ENCODE measurements around the gene DOCK4.

The DOCK4 gene

DNA sequence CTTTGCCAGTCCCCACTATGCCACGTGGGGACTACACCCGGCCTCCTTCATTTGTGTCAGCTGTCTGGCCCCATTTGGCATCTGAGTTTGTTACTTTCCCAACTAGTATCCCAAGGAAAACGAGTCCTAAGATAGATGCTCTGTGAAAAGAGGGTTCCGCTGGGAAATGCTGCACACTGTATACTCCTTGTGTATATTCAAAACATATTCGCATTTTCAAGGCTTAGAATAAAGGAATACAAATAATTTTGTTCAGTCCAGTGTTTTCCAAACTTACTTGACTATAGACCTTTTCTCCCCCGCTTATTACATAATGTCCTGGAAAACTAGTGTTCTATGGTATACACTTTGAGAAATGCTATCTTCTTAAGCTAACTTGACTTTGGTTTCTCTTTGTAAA lies 476.1 kb downstream of the DOCK4 start:
- no peak overlapping the region for H3K9ac ChIP-seq (ENCODE audit: low read length)
- H4K5ac ChIP-seq (ENCODE audit: low read length), result no peak overlapping the region
- no peak overlapping the region for H3K4me2 ChIP-seq (ENCODE audit: low read length)
- no peaks in the 10 kb centered on the region for H3K27me3 ChIP-seq (ENCODE audit: insufficient read depth, low read length, poor library complexity)
- no peak overlapping the region for H2BK15ac ChIP-seq (replicated peaks; ENCODE audit: low read depth)
- H3K4me1 ChIP-seq (ENCODE audit: control insufficient read depth, low read depth, low read length), result no peaks in the 10 kb centered on the region
- H2AK5ac ChIP-seq (ENCODE audit: low read length), result no peak overlapping the region
- no peak for DNase-seq
- no peaks in the 10 kb centered on the region for H3K79me1 ChIP-seq (ENCODE audit: low read length)
- H4K8ac ChIP-seq (ENCODE audit: low read depth, low read length), result no peak overlapping the region
- H3K56ac ChIP-seq (ENCODE audit: low read length), result no peak overlapping the region
- H2BK120ac ChIP-seq (ENCODE audit: low read depth, low read length), result no peak overlapping the region
- H2BK5ac ChIP-seq (ENCODE audit: low read length), result no peak overlapping the region
- no peak overlapping the region for H3K4me3 ChIP-seq (ENCODE audit: low read length)
- no peak overlapping the region for H3K18ac ChIP-seq (ENCODE audit: low read length)
- H3K23ac ChIP-seq (ENCODE audit: low read length), result no peak overlapping the region
- no peak overlapping the region for H3K27ac ChIP-seq (ENCODE audit: low read depth, low read length)
- no peaks in the 10 kb centered on the region for H3K79me2 ChIP-seq (ENCODE audit: control insufficient read depth, insufficient read depth, low read length)
- WGBS (ENCODE audit: extremely low coverage, insufficient coverage, low lambda C conversion rate), result no CpG with 5 or more reads among the region's 6 CpGs
- H3K4ac ChIP-seq (ENCODE audit: low read depth, low read length), result no peak overlapping the region
- peaks cover 5% of the 10 kb centered on the region for H3K36me3 ChIP-seq (ENCODE audit: control insufficient read depth, insufficient read depth, low read length)

DNA sequence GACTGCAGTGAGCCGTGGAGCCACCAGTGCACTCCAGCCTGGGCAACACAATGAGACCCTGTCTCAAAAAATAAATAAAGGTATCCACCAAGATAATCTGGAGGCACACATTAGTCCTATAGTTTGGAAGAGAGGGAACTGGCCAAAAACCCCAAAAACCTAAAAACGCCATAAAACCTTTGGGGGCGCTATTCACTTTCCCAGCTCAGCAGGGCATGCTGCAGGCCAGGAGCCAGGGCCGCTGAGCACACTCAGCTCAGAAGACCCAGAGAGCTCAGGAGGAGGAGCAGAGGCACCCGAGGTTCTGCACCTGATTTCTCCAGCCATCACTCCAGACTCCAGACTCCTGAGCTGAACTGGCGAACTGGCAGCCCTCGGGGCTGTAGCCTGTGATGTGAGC lies 476.7 kb downstream of the DOCK4 start:
- no peak overlapping the region for H3K18ac ChIP-seq (ENCODE audit: low read length)
- no peak overlapping the region for H2BK5ac ChIP-seq (ENCODE audit: low read length)
- H2BK120ac ChIP-seq (ENCODE audit: low read depth, low read length), result no peak overlapping the region
- H3K4me2 ChIP-seq (ENCODE audit: low read length), result no peak overlapping the region
- H3K56ac ChIP-seq (ENCODE audit: low read length), result no peak overlapping the region
- peaks cover 5% of the 10 kb centered on the region for H3K36me3 ChIP-seq (ENCODE audit: control insufficient read depth, insufficient read depth, low read length)
- H3K79me2 ChIP-seq (ENCODE audit: control insufficient read depth, insufficient read depth, low read length), result no peaks in the 10 kb centered on the region
- no peak overlapping the region for H3K4ac ChIP-seq (ENCODE audit: low read depth, low read length)
- peak; percentile 10 for DNase-seq
- H4K5ac ChIP-seq (ENCODE audit: low read length), result no peak overlapping the region
- no peak overlapping the region for H3K4me3 ChIP-seq (ENCODE audit: low read length)
- no peak overlapping the region for H3K9ac ChIP-seq (ENCODE audit: low read length)
- no peak overlapping the region for H2AK5ac ChIP-seq (ENCODE audit: low read length)
- no peak overlapping the region for H3K27ac ChIP-seq (ENCODE audit: low read depth, low read length)
- H4K8ac ChIP-seq (ENCODE audit: low read depth, low read length), result no peak overlapping the region
- no peaks in the 10 kb centered on the region for H3K4me1 ChIP-seq (ENCODE audit: control insufficient read depth, low read depth, low read length)
- no peak overlapping the region for H2BK15ac ChIP-seq (replicated peaks; ENCODE audit: low read depth)
- no peak overlapping the region for H3K23ac ChIP-seq (ENCODE audit: low read length)
- no CpG with 5 or more reads among the region's 7 CpGs for WGBS (ENCODE audit: extremely low coverage, insufficient coverage, low lambda C conversion rate)
- no peaks in the 10 kb centered on the region for H3K27me3 ChIP-seq (ENCODE audit: insufficient read depth, low read length, poor library complexity)
- no peaks in the 10 kb centered on the region for H3K79me1 ChIP-seq (ENCODE audit: low read length)

DNA sequence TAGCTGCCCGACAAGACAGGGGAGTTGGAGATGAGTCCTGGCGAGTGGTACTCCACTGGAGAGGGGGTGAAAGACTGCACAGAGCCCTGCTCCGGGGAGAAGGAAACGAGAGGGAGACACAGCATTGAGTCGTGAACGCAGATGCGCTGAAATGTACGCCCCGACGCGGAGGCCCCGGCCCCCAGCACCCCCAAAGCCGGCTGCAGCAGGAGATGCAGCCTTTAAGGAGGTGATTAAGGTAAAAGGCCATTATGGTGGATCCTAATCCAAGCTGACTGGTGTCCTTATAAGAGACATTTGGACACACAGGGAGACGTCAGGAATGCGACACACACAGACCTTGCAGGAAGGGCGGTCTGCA lies 477.6 kb downstream of the DOCK4 start:
- Histone ChIP-seq H3K27ac (ENCODE audit: low read depth, low read length) (no peak overlapping the region), H3K23ac (ENCODE audit: low read length) (no peak overlapping the region), H3K56ac (ENCODE audit: low read length) (no peak overlapping the region), H3K4ac (ENCODE audit: low read depth, low read length) (no peak overlapping the region), H3K79me2 (ENCODE audit: control insufficient read depth, insufficient read depth, low read length) (no peaks in the 10 kb centered on the region), H3K36me3 (ENCODE audit: control insufficient read depth, insufficient read depth, low read length) (peaks cover 3% of the 10 kb centered on the region), H4K5ac (ENCODE audit: low read length) (no peak overlapping the region), H3K9ac (ENCODE audit: low read length) (no peak overlapping the region), H3K79me1 (ENCODE audit: low read length) (no peaks in the 10 kb centered on the region), H3K4me3 (ENCODE audit: low read length) (no peak overlapping the region), H2BK120ac (ENCODE audit: low read depth, low read length) (no peak overlapping the region), H3K27me3 (ENCODE audit: insufficient read depth, low read length, poor library complexity) (no peaks in the 10 kb centered on the region), H2BK15ac (replicated peaks; ENCODE audit: low read depth) (no peak overlapping the region), H3K18ac (ENCODE audit: low read length) (no peak overlapping the region), H2BK5ac (ENCODE audit: low read length) (no peak overlapping the region), H2AK5ac (ENCODE audit: low read length) (no peak overlapping the region), H3K4me1 (ENCODE audit: control insufficient read depth, low read depth, low read length) (no peaks in the 10 kb centered on the region), H3K4me2 (ENCODE audit: low read length) (no peak overlapping the region), H4K8ac (ENCODE audit: low read depth, low read length) (no peak overlapping the region)
- DNase-seq, result no peak
- WGBS (ENCODE audit: extremely low coverage, insufficient coverage, low lambda C conversion rate), result no CpG with 5 or more reads among the region's 16 CpGs

DNA sequence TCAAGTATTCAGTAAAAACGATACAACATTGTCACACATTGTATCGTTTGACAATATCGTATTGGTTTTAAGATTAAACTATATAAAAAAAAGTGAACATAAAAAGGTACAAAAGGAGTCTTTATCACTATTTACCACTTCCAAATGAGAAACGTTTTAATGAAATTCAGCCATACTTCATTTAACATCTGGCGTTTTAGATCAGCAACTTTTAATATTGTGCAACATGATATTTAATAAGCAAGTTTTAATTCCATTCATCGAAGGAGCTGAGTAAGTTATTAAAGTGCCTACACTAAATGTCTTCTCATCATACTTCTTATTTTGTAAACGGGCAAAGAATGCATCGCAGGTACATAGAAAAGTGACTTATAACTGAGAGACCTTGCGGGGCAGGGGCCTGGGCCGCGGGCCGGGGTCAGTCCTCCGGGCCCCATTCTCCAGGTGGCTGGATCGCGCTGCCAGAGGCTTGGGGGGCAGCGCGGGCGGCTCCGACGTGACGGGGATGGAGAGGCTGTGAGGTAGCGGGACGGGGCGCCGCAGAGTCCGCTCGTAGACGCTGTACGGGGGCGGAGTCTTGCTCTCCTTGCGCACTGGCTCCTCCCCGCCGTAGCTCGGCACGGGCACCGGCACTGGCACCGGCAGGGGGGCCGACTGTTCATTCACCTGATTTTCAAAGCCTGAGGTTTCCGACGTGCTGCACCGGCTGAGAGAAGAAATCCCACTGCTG lies 478.1 kb downstream of the DOCK4 start:
- Histone ChIP-seq H4K8ac (ENCODE audit: low read depth, low read length) (no peak overlapping the region), H3K36me3 (ENCODE audit: control insufficient read depth, insufficient read depth, low read length) (peaks cover 3% of the 10 kb centered on the region), H3K9ac (ENCODE audit: low read length) (no peak overlapping the region), H2BK120ac (ENCODE audit: low read depth, low read length) (no peak overlapping the region), H2AK5ac (ENCODE audit: low read length) (no peak overlapping the region), H3K79me1 (ENCODE audit: low read length) (no peaks in the 10 kb centered on the region), H3K79me2 (ENCODE audit: control insufficient read depth, insufficient read depth, low read length) (no peaks in the 10 kb centered on the region), H4K5ac (ENCODE audit: low read length) (no peak overlapping the region), H3K4ac (ENCODE audit: low read depth, low read length) (no peak overlapping the region), H3K4me1 (ENCODE audit: control insufficient read depth, low read depth, low read length) (no peaks in the 10 kb centered on the region), H2BK15ac (replicated peaks; ENCODE audit: low read depth) (no peak overlapping the region), H3K23ac (ENCODE audit: low read length) (no peak overlapping the region), H3K27me3 (ENCODE audit: insufficient read depth, low read length, poor library complexity) (no peaks in the 10 kb centered on the region), H2BK5ac (ENCODE audit: low read length) (no peak overlapping the region), H3K27ac (ENCODE audit: low read depth, low read length) (no peak overlapping the region), H3K4me3 (ENCODE audit: low read length) (no peak overlapping the region), H3K56ac (ENCODE audit: low read length) (no peak overlapping the region), H3K18ac (ENCODE audit: low read length) (no peak overlapping the region), H3K4me2 (ENCODE audit: low read length) (no peak overlapping the region)
- DNase-seq, result no peak
- no CpG with 5 or more reads among the region's 41 CpGs for WGBS (ENCODE audit: extremely low coverage, insufficient coverage, low lambda C conversion rate)

DNA sequence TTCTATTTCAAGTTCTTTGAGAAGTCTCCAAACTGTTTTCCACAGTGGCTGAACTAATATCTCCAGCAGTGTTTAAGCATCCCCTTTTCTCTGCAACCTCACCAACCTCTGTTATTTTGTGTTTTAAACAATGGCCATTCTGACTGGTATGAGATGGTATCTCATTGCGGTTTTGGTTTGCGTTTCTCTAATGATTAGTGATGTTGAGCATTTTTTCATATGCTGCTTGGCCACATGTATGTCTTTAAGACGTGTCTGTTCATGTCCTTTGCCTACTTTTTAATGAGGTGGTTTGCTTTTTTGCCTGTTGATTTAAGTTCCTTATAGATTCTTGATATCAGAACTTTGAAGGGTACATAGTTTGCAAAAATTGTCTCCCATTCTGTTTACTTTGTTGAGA lies 487.3 kb downstream of the DOCK4 start:
- H3K79me1 ChIP-seq (ENCODE audit: low read length), result no peaks in the 10 kb centered on the region
- no peak overlapping the region for H3K27ac ChIP-seq (ENCODE audit: low read depth, low read length)
- no peak for DNase-seq
- H2BK15ac ChIP-seq (replicated peaks; ENCODE audit: low read depth), result no peak overlapping the region
- no peaks in the 10 kb centered on the region for H3K79me2 ChIP-seq (ENCODE audit: control insufficient read depth, insufficient read depth, low read length)
- H2AK5ac ChIP-seq (ENCODE audit: low read length), result no peak overlapping the region
- no peak overlapping the region for H2BK5ac ChIP-seq (ENCODE audit: low read length)
- no peak overlapping the region for H3K4me2 ChIP-seq (ENCODE audit: low read length)
- H4K8ac ChIP-seq (ENCODE audit: low read depth, low read length), result no peak overlapping the region
- no peaks in the 10 kb centered on the region for H3K4me1 ChIP-seq (ENCODE audit: control insufficient read depth, low read depth, low read length)
- H3K9ac ChIP-seq (ENCODE audit: low read length), result no peak overlapping the region
- no peak overlapping the region for H3K23ac ChIP-seq (ENCODE audit: low read length)
- no peak overlapping the region for H3K18ac ChIP-seq (ENCODE audit: low read length)
- H2BK120ac ChIP-seq (ENCODE audit: low read depth, low read length), result no peak overlapping the region
- no peak overlapping the region for H3K4ac ChIP-seq (ENCODE audit: low read depth, low read length)
- no peaks in the 10 kb centered on the region for H3K27me3 ChIP-seq (ENCODE audit: insufficient read depth, low read length, poor library complexity)
- H4K5ac ChIP-seq (ENCODE audit: low read length), result no peak overlapping the region
- WGBS (ENCODE audit: extremely low coverage, insufficient coverage, low lambda C conversion rate), result no CpG with 5 or more reads among the region's 3 CpGs
- H3K56ac ChIP-seq (ENCODE audit: low read length), result no peak overlapping the region
- no peak overlapping the region for H3K4me3 ChIP-seq (ENCODE audit: low read length)
- H3K36me3 ChIP-seq (ENCODE audit: control insufficient read depth, insufficient read depth, low read length), result no peaks in the 10 kb centered on the region

DNA sequence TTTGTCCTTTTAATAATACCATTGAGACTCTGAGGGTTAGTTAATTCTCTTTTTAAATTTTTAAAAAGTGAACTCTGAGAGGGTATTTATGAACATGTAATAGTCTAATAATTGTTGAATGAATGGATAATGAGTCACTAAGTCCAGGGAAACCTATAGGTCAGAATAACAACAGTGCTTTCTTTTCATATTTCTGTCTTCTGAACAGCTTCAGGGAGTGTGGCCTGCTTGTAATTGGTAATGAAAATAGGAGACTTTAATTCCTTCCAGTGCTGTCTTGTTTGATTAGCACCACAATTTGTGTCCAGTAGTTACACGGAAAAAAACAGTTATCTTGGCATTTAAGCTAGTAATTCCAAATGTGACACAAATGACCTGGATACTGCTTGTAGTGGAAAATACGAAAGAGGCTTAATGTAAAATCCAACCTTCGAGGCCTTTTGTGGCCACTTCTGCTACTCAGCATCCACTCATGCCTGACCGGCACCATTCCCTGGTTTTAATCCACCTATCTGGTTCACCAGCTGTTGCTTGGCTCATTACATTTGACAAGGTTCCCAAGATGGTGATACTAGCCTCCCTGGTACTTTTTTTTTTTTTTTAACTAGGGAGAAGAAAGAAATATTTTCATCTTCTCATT lies 494.7 kb downstream of the DOCK4 start:
- Histone ChIP-seq H3K27ac (ENCODE audit: low read depth, low read length) (no peak overlapping the region), H4K8ac (ENCODE audit: low read depth, low read length) (no peak overlapping the region), H2BK5ac (ENCODE audit: low read length) (no peak overlapping the region), H3K36me3 (ENCODE audit: control insufficient read depth, insufficient read depth, low read length) (no peaks in the 10 kb centered on the region), H3K4me1 (ENCODE audit: control insufficient read depth, low read depth, low read length) (no peaks in the 10 kb centered on the region), H2BK120ac (ENCODE audit: low read depth, low read length) (no peak overlapping the region), H3K23ac (ENCODE audit: low read length) (no peak overlapping the region), H3K79me1 (ENCODE audit: low read length) (no peaks in the 10 kb centered on the region), H3K27me3 (ENCODE audit: insufficient read depth, low read length, poor library complexity) (no peaks in the 10 kb centered on the region), H3K4me2 (ENCODE audit: low read length) (no peak overlapping the region), H3K9ac (ENCODE audit: low read length) (no peak overlapping the region), H2BK15ac (replicated peaks; ENCODE audit: low read depth) (no peak overlapping the region), H3K4ac (ENCODE audit: low read depth, low read length) (no peak overlapping the region), H3K18ac (ENCODE audit: low read length) (no peak overlapping the region), H3K4me3 (ENCODE audit: low read length) (no peak overlapping the region), H4K5ac (ENCODE audit: low read length) (no peak overlapping the region), H2AK5ac (ENCODE audit: low read length) (no peak overlapping the region), H3K56ac (ENCODE audit: low read length) (no peak overlapping the region), H3K79me2 (ENCODE audit: control insufficient read depth, insufficient read depth, low read length) (no peaks in the 10 kb centered on the region)
- no peak for DNase-seq
- no CpG with 5 or more reads among the region's 4 CpGs for WGBS (ENCODE audit: extremely low coverage, insufficient coverage, low lambda C conversion rate)
